Hepatocyte (in vitro differentiated cells): ENCODE results near the gene MSRB1.

Experiments used
- EZH2phosphoT487 ChIP-seq: fragments of 200-600 bp; sonication (generic); IDR thresholded peaks from one replicate; pipeline ENCODE4 v1.6.1; 2018; ENCODE audit warnings: antibody characterized with exemption, mild to moderate bottlenecking, low read depth, moderate library complexity; ENCODE audit not compliant: unreplicated experiment, severe bottlenecking
- TF ChIP-seq, protein P1 (sequence below): fragments of 200-600 bp; sonication (generic); IDR thresholded peaks from 2 replicates; pipeline ENCODE4 v1.5.1; 2016; ENCODE audit warnings: antibody characterized with exemption, mild to moderate bottlenecking; ENCODE audit not compliant: poor library complexity

DNA sequence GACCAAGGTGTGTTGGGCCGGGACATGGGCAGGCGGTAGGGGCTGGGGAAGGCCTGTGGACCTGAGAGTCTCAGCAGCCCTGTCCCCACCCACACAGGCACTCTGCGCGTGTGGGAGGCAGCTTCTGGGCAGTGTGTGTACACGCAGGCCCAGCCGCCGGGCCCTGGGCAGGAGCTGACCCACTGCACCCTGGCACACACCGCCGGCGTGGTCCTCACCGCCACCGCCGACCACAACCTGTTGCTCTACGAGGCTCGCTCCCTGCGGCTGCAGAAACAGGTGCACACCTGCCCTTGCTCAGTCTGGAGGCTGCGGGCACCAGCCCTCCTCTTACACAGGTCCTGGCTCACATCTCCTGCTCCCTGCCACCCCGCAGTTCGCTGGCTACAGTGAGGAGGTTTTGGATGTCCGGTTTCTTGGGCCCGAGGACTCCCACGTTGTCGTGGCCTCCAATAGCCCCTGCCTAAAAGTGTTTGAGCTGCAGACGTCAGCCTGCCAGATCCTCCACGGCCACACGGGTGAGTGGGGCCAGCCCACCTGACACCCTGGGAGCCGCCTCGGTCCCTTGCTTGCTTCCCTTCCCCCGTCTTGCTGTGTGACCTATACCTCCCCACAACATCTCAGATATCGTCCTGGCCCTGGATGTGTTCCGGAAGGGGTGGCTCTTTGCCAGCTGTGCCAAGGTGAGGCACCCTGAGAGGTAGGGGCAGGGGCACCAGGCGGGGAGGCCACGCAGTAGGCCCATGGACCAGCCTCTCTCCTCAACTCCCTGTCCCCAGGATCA is 32.6 kb upstream of the MSRB1 start:
- TF ChIP-seq, protein P1, sequence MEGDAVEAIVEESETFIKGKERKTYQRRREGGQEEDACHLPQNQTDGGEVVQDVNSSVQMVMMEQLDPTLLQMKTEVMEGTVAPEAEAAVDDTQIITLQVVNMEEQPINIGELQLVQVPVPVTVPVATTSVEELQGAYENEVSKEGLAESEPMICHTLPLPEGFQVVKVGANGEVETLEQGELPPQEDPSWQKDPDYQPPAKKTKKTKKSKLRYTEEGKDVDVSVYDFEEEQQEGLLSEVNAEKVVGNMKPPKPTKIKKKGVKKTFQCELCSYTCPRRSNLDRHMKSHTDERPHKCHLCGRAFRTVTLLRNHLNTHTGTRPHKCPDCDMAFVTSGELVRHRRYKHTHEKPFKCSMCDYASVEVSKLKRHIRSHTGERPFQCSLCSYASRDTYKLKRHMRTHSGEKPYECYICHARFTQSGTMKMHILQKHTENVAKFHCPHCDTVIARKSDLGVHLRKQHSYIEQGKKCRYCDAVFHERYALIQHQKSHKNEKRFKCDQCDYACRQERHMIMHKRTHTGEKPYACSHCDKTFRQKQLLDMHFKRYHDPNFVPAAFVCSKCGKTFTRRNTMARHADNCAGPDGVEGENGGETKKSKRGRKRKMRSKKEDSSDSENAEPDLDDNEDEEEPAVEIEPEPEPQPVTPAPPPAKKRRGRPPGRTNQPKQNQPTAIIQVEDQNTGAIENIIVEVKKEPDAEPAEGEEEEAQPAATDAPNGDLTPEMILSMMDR: no peak
- no peak for TF ChIP-seq EZH2phosphoT487
